Tibial nerve (tissue), 4 donors: ENCODE data around the gene NR2C1. TPM values are rescaled to one million over a fixed set of nuclear protein-coding genes. Genes with fewer than 3 reads are reported as not detected.
A peak's percentile ranks its signal among the peaks of the same experiment; 100 is the strongest.
"Not testable (repeated sequence)": the region's sequence is repeated elsewhere in the genome, so short reads cannot be mapped to it uniquely, and the experiment has no call there.

Experiments
- DNase-seq, 2 donors: peaks; one replicate each; pipeline ENCODE4 v3.0.0-alpha.2; 2019; ENCODE audit warnings: low spot score in 2 of 2
- H3K27ac ChIP-seq, 4 donors: fragments of 200-600 bp; sonication (generic) in 3 of 4; one replicate each; pipeline ENCODE4 v1.5.1; 2017 to 2019; ENCODE audit warnings: mild to moderate bottlenecking in 1 of 4
- H3K27me3 ChIP-seq, 2 donors: fragments of 200-600 bp; sonication (generic) in 1 of 2; one replicate each; pipeline versions ENCODE4 v1.5.1 to v1.6.0; 2017 to 2019
- H3K36me3 ChIP-seq, 3 donors: fragments of 200-600 bp; sonication (generic); one replicate each; pipeline ENCODE4 v1.5.1; 2018 to 2019
- H3K4me1 ChIP-seq, 4 donors: fragments of 200-600 bp; sonication (generic) in 3 of 4; one replicate each; pipeline ENCODE4 v1.5.1; 2017 to 2019
- H3K4me3 ChIP-seq, 4 donors: fragments of 200-600 bp; sonication (generic) in 3 of 4; one replicate each; pipeline ENCODE4 v1.5.1; 2017 to 2019; ENCODE audit warnings: mild to moderate bottlenecking in 1 of 4, moderate library complexity in 1 of 4
- H3K9me3 ChIP-seq, 4 donors: fragments of 200-600 bp; sonication (generic) in 3 of 4; one replicate each; pipeline ENCODE4 v1.5.1; 2017 to 2019
- CTCF ChIP-seq, 5 experiments: fragments of 200-600 bp in 3 of 5; fragments of 450-650 bp in 2 of 5; sonication (generic) in 3 of 5; IDR thresholded peaks; one replicate each; pipeline ENCODE4 v1.5.1; 2016 to 2019; ENCODE audit warnings: antibody characterized with exemption in 5 of 5, mild to moderate bottlenecking in 3 of 5, moderate library complexity in 2 of 5
- EP300 ChIP-seq, 2 donors: sonication (generic); formaldehyde crosslinking; IDR thresholded peaks; one replicate each; pipeline ENCODE4 v1.6.1; 2017; ENCODE audit warnings: antibody characterized with exemption in 2 of 2, mild to moderate bottlenecking in 1 of 2
- POLR2A ChIP-seq, 2 donors: fragments of 450-650 bp; IDR thresholded peaks; one replicate each; pipeline ENCODE4 v1.6.1; 2017; ENCODE audit warnings: antibody characterized with exemption in 2 of 2, mild to moderate bottlenecking in 2 of 2, moderate library complexity in 2 of 2
- WGBS, 2 donors: methylation state at CpG; one replicate each; pipeline ENCODE4 v1.1.5; 2018; 5-methylcytosine and 5-hydroxymethylcytosine counted together
- total RNA-seq, 4 donors: library from RNA; depleted of rRNA; stranded (reverse); fragments of >200 nt; gene quantifications; one replicate each; pipeline ENCODE4 v1.1.0, GENCODE V29; 2016

The NR2C1 gene
- total RNA-seq, 4 donors from 2014 or later, result 64.5 to 93.5 (median 75.2) TPM

DNA sequence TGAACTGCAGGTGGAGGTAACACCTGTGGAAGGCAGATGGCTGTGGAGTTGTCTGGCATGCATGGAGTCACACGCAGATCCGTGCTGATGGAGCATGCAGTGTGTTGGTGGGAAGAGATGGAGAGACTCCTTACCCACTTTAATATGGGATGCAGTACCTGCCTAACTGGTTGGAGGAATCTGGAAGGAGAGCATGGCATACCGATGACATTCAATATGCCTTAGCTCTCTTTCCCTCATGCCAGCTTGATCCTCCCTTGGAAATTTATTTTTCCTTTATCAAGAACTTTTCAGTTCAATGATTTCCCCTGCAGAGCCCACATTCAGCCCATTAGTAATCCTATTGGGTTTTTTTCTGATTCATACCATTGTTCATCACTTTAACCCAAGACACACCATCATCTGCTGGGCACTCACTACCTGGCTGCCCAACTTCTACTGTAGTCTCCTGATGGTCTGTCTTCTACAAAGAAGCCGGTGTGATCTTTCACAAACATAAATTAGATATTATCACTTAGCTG is 25.9 kb upstream of the NR2C1 start:
- Histone ChIP-seq H3K27me3 (no peaks in the 10 kb centered on the region), H3K9me3 (no peaks in the 10 kb centered on the region), H3K36me3 (peaks cover 0 to 27% (median 0%) of the 10 kb centered on the region in 3 donors), H3K4me3 (no peak overlapping the region), H3K27ac (no peak overlapping the region), H3K4me1 (peaks cover 0 to 23% (median 0%) of the 10 kb centered on the region in 4 donors)
- 96 to 98% methylated on average over 4 of the region's 4 CpGs for WGBS, 2 donors
- TF ChIP-seq EP300 (IDR thresholded peaks at IDR 0.05) (no peak), CTCF (IDR thresholded peaks at IDR 0.05) (no peak), POLR2A (IDR thresholded peaks at IDR 0.05) (no peak)
- no peak for DNase-seq

- 36 to 43% methylated on average over 3 of the region's 3 CpGs for WGBS, 2 donors
- H3K27me3 ChIP-seq, result no peaks in the 10 kb centered on the region
Observed at GRCh38 chr12:95096852-95097251, 23.4 kb upstream of the NR2C1 start.

GRCh38 chr12:95096378-95096777 is 23.0 kb upstream of the NR2C1 start:
- H3K27ac ChIP-seq, result peak overlapping the region in 2 of 4 donors; percentile 26 to 52

More at GRCh38 chr12:95096852-95097251, 23.4 kb upstream of the NR2C1 start:
- H3K36me3 ChIP-seq, result peaks cover 0 to 23% (median 0%) of the 10 kb centered on the region in 3 donors
- DNase-seq, result peak in 1 of 2 donors; percentile 57
- H3K27ac ChIP-seq, result peak overlapping the region in 2 of 4 donors; percentile 26 to 52
- H3K9me3 ChIP-seq, result no peaks in the 10 kb centered on the region
- H3K4me3 ChIP-seq, result no peak overlapping the region
- H3K4me1 ChIP-seq, result peaks cover 0 to 23% (median 0%) of the 10 kb centered on the region in 4 donors
- TF ChIP-seq POLR2A (IDR thresholded peaks at IDR 0.05), result no peak
- no peak for TF ChIP-seq CTCF (IDR thresholded peaks at IDR 0.05)
- TF ChIP-seq EP300 (IDR thresholded peaks at IDR 0.05), result peak in 1 of 2 donors; percentile 42

DNA sequence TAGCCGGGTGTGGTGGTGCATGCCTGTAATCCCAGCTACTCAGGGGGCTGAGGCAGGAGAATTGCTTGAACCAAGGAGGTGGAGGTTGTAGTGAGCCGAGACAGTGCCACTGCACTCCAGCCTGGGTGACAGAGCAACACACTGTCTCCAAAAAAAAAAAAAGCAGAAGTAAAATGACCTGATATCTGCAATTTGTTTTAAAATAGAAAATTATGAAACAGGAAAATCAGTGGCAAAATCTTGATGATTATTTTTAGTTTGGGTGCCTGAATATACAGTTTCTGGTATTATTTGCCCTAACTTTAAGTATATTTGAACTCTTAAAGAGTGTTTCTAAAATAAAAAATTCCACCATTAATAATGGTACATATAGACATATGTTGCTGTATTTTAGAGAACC is 22.4 kb upstream of the NR2C1 start:
- WGBS, 2 donors, result 82 to 90% methylated on average over 2 of the region's 2 CpGs
- not testable (repeated sequence) for H3K9me3 ChIP-seq, H3K27me3 ChIP-seq, H3K4me3 ChIP-seq, DNase-seq
- Histone ChIP-seq H3K27ac (peak overlapping the region in 2 of 4 donors; percentile 26 to 52), H3K36me3 (peaks cover 0 to 24% (median 0%) of the 10 kb centered on the region in 3 donors), H3K4me1 (peaks cover 0 to 23% (median 0%) of the 10 kb centered on the region in 4 donors)

More at GRCh38 chr12:95096378-95096777, 23.0 kb upstream of the NR2C1 start:
- Histone ChIP-seq H3K9me3 (no peaks in the 10 kb centered on the region), H3K27me3 (no peaks in the 10 kb centered on the region), H3K4me3 (no peak overlapping the region), H3K36me3 (peaks cover 0 to 24% (median 0%) of the 10 kb centered on the region in 3 donors), H3K4me1 (peaks cover 0 to 23% (median 0%) of the 10 kb centered on the region in 4 donors)
- TF ChIP-seq CTCF (IDR thresholded peaks at IDR 0.05), result no peak
- TF ChIP-seq EP300 (IDR thresholded peaks at IDR 0.05), result no peak
- no peak for TF ChIP-seq POLR2A (IDR thresholded peaks at IDR 0.05)
- WGBS, 2 donors, result 40 to 51% methylated on average over 2 of the region's 2 CpGs
- DNase-seq, result no peak

DNA sequence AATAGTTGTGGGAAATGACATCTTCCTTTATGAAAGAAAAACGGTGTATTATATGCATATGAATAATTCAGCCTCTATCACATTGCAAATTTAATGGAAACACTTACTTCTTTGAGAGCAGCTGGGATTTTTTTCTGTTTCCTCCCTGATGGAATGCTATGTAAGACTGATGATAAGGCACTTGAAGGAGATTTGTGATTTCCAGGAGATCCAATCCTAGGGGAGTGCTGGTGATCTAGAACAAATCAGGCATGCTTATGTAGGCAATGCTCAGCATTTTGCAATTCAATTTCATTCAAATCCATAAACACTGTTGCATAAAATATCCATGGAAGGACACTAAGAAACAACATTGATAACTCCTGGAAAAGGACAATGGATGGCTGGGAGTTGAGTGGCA is 16.0 kb upstream of the NR2C1 start:
- TF ChIP-seq POLR2A (IDR thresholded peaks at IDR 0.05) (no peak), CTCF (IDR thresholded peaks at IDR 0.05) (no peak), EP300 (IDR thresholded peaks at IDR 0.05) (no peak)
- H3K36me3 ChIP-seq, result peaks cover 0 to 15% (median 0%) of the 10 kb centered on the region in 3 donors
- no peak overlapping the region for H3K4me3 ChIP-seq
- 51 to 58% methylated on average over 1 of the region's 1 CpG for WGBS, 2 donors
- peaks cover 0 to 6% (median 2%) of the 10 kb centered on the region in 4 donors for H3K4me1 ChIP-seq
- no peak for DNase-seq
- H3K27me3 ChIP-seq, result no peaks in the 10 kb centered on the region
- H3K9me3 ChIP-seq, result no peaks in the 10 kb centered on the region
- no peak overlapping the region for H3K27ac ChIP-seq
